Measurements from ENCODE around the gene ELAVL4.
"Not testable (repeated sequence)": the region's sequence is repeated elsewhere in the genome, so short reads cannot be mapped to it uniquely, and the experiment has no call there.

ELAVL4 gene

GRCh38 chr1:50163680-50164079, 55.0 kb downstream of the ELAVL4 start:
- H3K27ac ChIP-seq = no peak overlapping the region
- POLR2A ChIA-PET (ENCODE audit: low non-redundant PET) = no interaction called here
- CTCF ChIA-PET = no interaction called here
- DNase-seq (ENCODE audit: low spot score) = no peak
- TF ChIP-seq CTCF (conservative IDR thresholded peaks at IDR 0.05; ENCODE audit: low read depth) = no peak

- CTCF ChIA-PET; H3K27ac ChIP-seq; DNase-seq (ENCODE audit: low spot score); POLR2A ChIA-PET (ENCODE audit: low non-redundant PET): not testable (repeated sequence)
These were observed 57.6 kb downstream of the ELAVL4 start for GRCh38 chr1:50166351-50166750.

GRCh38 chr1:50172299-50172698, 63.6 kb downstream of the ELAVL4 start:
- ChIA-PET POLR2A (ENCODE audit: low non-redundant PET) (no interaction called here), CTCF (no interaction called here)
- H3K27ac ChIP-seq = no peak overlapping the region
- DNase-seq (ENCODE audit: low spot score) = no peak
- TF ChIP-seq CTCF (conservative IDR thresholded peaks at IDR 0.05; ENCODE audit: low read depth) = no peak

- ChIA-PET CTCF (interaction anchor here (0.7 kb wide), 1 partner anchor 54 kb away, joined by 3 read pairs; no protein-coding TSS in a partner anchor), POLR2A (ENCODE audit: low non-redundant PET) (no interaction called here)
- no peak overlapping the region for H3K27ac ChIP-seq
- no peak for DNase-seq (ENCODE audit: low spot score)
- TF ChIP-seq CTCF (conservative IDR thresholded peaks at IDR 0.05; ENCODE audit: low read depth) = no peak
These were observed 65.4 kb downstream of the ELAVL4 start for GRCh38 chr1:50174101-50174500.

GRCh38 chr1:50175719-50176639, 67.3 kb downstream of the ELAVL4 start:
- CTCF ChIA-PET = interaction anchor here (0.6 kb wide), 1 partner anchor 9 kb away, joined by 3 read pairs; no protein-coding TSS in a partner anchor
- no peak overlapping the region for H3K27ac ChIP-seq
- DNase-seq (ENCODE audit: low spot score) = no peak
- POLR2A ChIA-PET (ENCODE audit: low non-redundant PET) = no interaction called here
- TF ChIP-seq CTCF (conservative IDR thresholded peaks at IDR 0.05; ENCODE audit: low read depth) = no peak

GRCh38 chr1:50177994-50178393, 69.3 kb downstream of the ELAVL4 start:
- DNase-seq (ENCODE audit: low spot score) = no peak
- CTCF ChIA-PET = no interaction called here
- H3K27ac ChIP-seq = no peak overlapping the region
- no peak for TF ChIP-seq CTCF (conservative IDR thresholded peaks at IDR 0.05; ENCODE audit: low read depth)
- POLR2A ChIA-PET (ENCODE audit: low non-redundant PET) = no interaction called here

GRCh38 chr1:50179639-50180038, 70.9 kb downstream of the ELAVL4 start:
- CTCF ChIA-PET = no interaction called here
- no peak overlapping the region for H3K27ac ChIP-seq
- POLR2A ChIA-PET (ENCODE audit: low non-redundant PET) = no interaction called here
- TF ChIP-seq CTCF (conservative IDR thresholded peaks at IDR 0.05; ENCODE audit: low read depth) = no peak
- DNase-seq (ENCODE audit: low spot score) = no peak

All from RWPE1 (cell line).